Astrocyte (in vitro differentiated cells and primary cell): ENCODE measurements around the gene GET4. TPM values are rescaled to one million over a fixed set of nuclear protein-coding genes. Genes with fewer than 3 reads are reported as not detected.

Experiments
- DNase-seq: peaks from one replicate; pipeline ENCODE4 v3.0.0-alpha.2; 2010; ENCODE audit warnings: low read depth
- FAIRE-seq: peaks from 2 replicates; lab custom pipeline; 2011; peaks lifted over from hg19 to GRCh38; lab: Jason Lieb, UNC
- H2AFZ ChIP-seq: 2 replicates; pipeline ENCODE4 v1.6.0; 2012; ENCODE audit warnings: low read depth, low read length, inconsistent platforms
- H3K27ac ChIP-seq: 2 replicates; pipeline ENCODE4 v1.5.1; 2011; ENCODE audit warnings: low read depth, low read length, inconsistent platforms
- H3K27me3 ChIP-seq: 2 replicates; pipeline ENCODE4 v1.6.0; 2011; ENCODE audit warnings: low read length, inconsistent platforms; ENCODE audit not compliant: insufficient read depth
- H3K36me3 ChIP-seq: 2 replicates; pipeline ENCODE4 v1.5.1; 2011; ENCODE audit warnings: low read length, inconsistent platforms; ENCODE audit not compliant: insufficient read depth
- H3K4me1 ChIP-seq: 2 replicates; pipeline ENCODE4 v1.5.1; 2011; ENCODE audit warnings: low read length, inconsistent platforms; ENCODE audit not compliant: insufficient read depth
- H3K4me2 ChIP-seq: 2 replicates; pipeline ENCODE4 v1.6.0; 2012; ENCODE audit warnings: low read length, inconsistent platforms
- H3K4me3 ChIP-seq: 2 replicates; pipeline ENCODE4 v1.5.1; 2011; ENCODE audit warnings: low read depth, mild to moderate bottlenecking, low read length, inconsistent platforms; ENCODE audit not compliant: insufficient read depth
- H3K79me2 ChIP-seq: 2 replicates; pipeline ENCODE4 v1.6.0; 2012; ENCODE audit warnings: mild to moderate bottlenecking, low read length, inconsistent platforms; ENCODE audit not compliant: insufficient read depth
- H3K9ac ChIP-seq: 2 replicates; pipeline ENCODE4 v1.6.0; 2012; ENCODE audit warnings: mild to moderate bottlenecking, low read length, inconsistent platforms
- H3K9me3 ChIP-seq: 2 replicates; pipeline ENCODE4 v1.5.1; 2012; ENCODE audit warnings: low read depth, mild to moderate bottlenecking, low read length, inconsistent platforms; ENCODE audit not compliant: insufficient read depth
- H4K20me1 ChIP-seq: 2 replicates; pipeline ENCODE4 v1.6.0; 2012; ENCODE audit warnings: low read length, inconsistent platforms; ENCODE audit not compliant: insufficient read depth
- H3K27ac Mint-ChIP-seq: one replicate; pipeline ENCODE4 v1.8.0; 2021; ENCODE audit warnings: mild to moderate bottlenecking, mixed read lengths; ENCODE audit not compliant: unreplicated experiment
- H3K27me3 Mint-ChIP-seq: one replicate; pipeline ENCODE4 v1.8.0; 2021; ENCODE audit warnings: low read depth, mixed read lengths; ENCODE audit not compliant: unreplicated experiment
- H3K36me3 Mint-ChIP-seq: one replicate; pipeline ENCODE4 v1.8.0; 2021; ENCODE audit warnings: low read depth, mixed read lengths; ENCODE audit not compliant: unreplicated experiment
- H3K4me1 Mint-ChIP-seq: one replicate; pipeline ENCODE4 v1.8.0; 2021; ENCODE audit warnings: low read depth, mixed read lengths; ENCODE audit not compliant: unreplicated experiment
- H3K4me3 Mint-ChIP-seq: one replicate; pipeline ENCODE4 v1.8.0; 2021; ENCODE audit warnings: mild to moderate bottlenecking, moderate library complexity, mixed read lengths; ENCODE audit not compliant: unreplicated experiment
- H3K9me3 Mint-ChIP-seq: one replicate; pipeline ENCODE4 v1.8.0; 2021; ENCODE audit warnings: mild to moderate bottlenecking, mixed read lengths; ENCODE audit not compliant: unreplicated experiment
- EZH2 ChIP-seq: IDR thresholded peaks from 2 replicates; pipeline ENCODE4 v1.6.1; 2012; ENCODE audit warnings: mild to moderate bottlenecking, low read length, inconsistent platforms; ENCODE audit not compliant: insufficient read depth
- total RNA-seq: library from RNA; stranded (reverse); gene quantifications from 2 replicates; pipeline ENCODE4 v1.2.1, GENCODE V29; 2021
- TF ChIP-seq, protein P1 (sequence below): IDR thresholded peaks from 2 replicates; pipeline ENCODE4 v1.5.1; 2011; ENCODE audit warnings: low read depth, mild to moderate bottlenecking, inconsistent platforms, low read length, moderate library complexity; ENCODE audit not compliant: insufficient read depth

The GET4 gene
- total RNA-seq, 1 donor from 2014 or later, result 43.0 TPM

DNA sequence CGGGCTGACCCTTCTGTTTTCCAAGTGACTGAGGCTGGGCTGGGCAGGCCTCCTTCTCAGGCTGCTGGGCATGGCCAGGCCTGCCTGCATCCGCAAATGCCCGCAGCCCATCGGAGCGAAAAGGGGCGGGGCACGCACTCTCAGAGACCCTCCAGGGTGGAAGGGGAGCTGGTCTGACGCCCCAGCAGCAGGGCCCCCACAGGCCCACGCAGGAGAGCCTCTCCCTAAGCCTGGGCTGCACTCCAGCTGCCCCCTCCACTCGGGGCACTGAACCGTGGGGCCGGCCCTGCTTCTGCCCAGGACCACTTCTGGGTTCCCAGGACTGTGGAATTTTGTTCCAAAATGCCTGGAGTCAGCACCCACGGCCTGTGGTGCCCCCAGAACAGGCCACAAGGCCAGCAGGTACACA is 68.8 kb downstream of the GET4 start:
- Histone ChIP-seq H3K27me3 (peaks cover 8% of the 10 kb centered on the region), H2AFZ (no peak overlapping the region), H3K27ac (no peak overlapping the region), H3K79me2 (no peaks in the 10 kb centered on the region), H3K4me1 (no peaks in the 10 kb centered on the region), H4K20me1 (no peaks in the 10 kb centered on the region), H3K4me3 (no peak overlapping the region), H3K9me3 (peaks cover 2% of the 10 kb centered on the region), H3K9ac (no peak overlapping the region), H3K4me2 (no peak overlapping the region), H3K36me3 (no peaks in the 10 kb centered on the region)
- no peak for FAIRE-seq
- no peak for TF ChIP-seq EZH2
- TF ChIP-seq, protein P1, sequence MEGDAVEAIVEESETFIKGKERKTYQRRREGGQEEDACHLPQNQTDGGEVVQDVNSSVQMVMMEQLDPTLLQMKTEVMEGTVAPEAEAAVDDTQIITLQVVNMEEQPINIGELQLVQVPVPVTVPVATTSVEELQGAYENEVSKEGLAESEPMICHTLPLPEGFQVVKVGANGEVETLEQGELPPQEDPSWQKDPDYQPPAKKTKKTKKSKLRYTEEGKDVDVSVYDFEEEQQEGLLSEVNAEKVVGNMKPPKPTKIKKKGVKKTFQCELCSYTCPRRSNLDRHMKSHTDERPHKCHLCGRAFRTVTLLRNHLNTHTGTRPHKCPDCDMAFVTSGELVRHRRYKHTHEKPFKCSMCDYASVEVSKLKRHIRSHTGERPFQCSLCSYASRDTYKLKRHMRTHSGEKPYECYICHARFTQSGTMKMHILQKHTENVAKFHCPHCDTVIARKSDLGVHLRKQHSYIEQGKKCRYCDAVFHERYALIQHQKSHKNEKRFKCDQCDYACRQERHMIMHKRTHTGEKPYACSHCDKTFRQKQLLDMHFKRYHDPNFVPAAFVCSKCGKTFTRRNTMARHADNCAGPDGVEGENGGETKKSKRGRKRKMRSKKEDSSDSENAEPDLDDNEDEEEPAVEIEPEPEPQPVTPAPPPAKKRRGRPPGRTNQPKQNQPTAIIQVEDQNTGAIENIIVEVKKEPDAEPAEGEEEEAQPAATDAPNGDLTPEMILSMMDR, result no peak
- H3K27ac Mint-ChIP-seq, result no peak overlapping the region
- H3K4me3 Mint-ChIP-seq, result no peak overlapping the region
- no peaks in the 10 kb centered on the region for H3K36me3 Mint-ChIP-seq
- peaks cover 24% of the 10 kb centered on the region for H3K27me3 Mint-ChIP-seq
- peaks cover 8% of the 10 kb centered on the region for H3K9me3 Mint-ChIP-seq
- no peak for DNase-seq
- no peaks in the 10 kb centered on the region for H3K4me1 Mint-ChIP-seq

DNA sequence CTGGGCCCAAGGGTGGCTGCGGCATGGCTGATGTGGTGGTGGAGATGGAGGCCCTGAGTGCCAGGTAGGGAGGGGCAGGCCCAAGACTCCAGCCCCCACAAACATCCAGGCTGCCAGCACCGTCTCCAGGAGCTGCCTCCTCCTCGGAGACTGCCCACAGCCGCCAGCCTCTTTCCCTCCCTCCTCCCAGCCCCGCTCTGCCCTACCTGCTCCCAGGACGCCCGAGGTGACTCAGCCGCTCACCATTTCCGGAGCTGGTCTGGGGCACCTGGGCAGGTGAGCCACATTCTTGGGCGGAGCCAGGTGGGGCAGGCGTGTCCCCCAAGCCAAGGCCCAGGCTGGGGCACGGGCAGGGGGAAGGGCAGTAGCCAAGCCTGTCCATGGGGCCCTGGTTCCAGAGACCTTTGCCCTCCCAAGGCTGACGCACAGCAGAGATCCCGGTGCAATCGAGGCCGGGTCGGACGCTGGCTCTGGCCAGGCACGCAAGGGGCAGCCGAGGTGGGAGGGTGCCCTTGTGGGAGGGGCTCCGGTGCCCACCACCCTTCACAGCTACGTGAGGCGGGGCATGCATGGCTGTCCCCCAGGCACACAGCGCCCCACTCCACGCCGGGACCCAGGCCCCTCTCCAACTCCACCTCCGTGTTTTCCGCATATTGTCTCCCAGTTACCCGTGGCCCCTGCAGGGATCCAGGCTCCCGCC is 69.4 kb downstream of the GET4 start:
- Histone ChIP-seq H3K79me2 (no peaks in the 10 kb centered on the region), H3K4me3 (no peak overlapping the region), H4K20me1 (no peaks in the 10 kb centered on the region), H3K4me1 (no peaks in the 10 kb centered on the region), H3K27ac (no peak overlapping the region), H3K27me3 (peaks cover 5% of the 10 kb centered on the region), H2AFZ (no peak overlapping the region), H3K36me3 (no peaks in the 10 kb centered on the region), H3K4me2 (no peak overlapping the region), H3K9ac (no peak overlapping the region), H3K9me3 (no peaks in the 10 kb centered on the region)
- Mint-ChIP-seq H3K36me3 (no peaks in the 10 kb centered on the region), H3K4me3 (no peak overlapping the region), H3K4me1 (no peaks in the 10 kb centered on the region), H3K27ac (no peak overlapping the region), H3K9me3 (peaks cover 4% of the 10 kb centered on the region), H3K27me3 (peaks cover 20% of the 10 kb centered on the region)
- no peak for DNase-seq
- no peak for FAIRE-seq
- TF ChIP-seq EZH2, result no peak
- TF ChIP-seq, protein P1, result no peak

Other genes with a start within 250 kb of the GET4 start
- 24.5 and 25.9 TPM in 2 replicates for gene DNAAF5, start 149.9 kb upstream of the GET4 start, total RNA-seq
- gene PRKAR1B, start 149.3 kb upstream of the GET4 start, total RNA-seq, result 14.7 and 14.8 TPM in 2 replicates
- 109 and 121 TPM in 2 replicates for gene SUN1, start 44.1 kb upstream of the GET4 start, total RNA-seq
- gene ADAP1, start 78.1 kb downstream of the GET4 start, total RNA-seq, result 4.7 and 4.8 TPM in 2 replicates
- gene COX19, start 99.0 kb downstream of the GET4 start, total RNA-seq, result 13.4 and 13.8 TPM in 2 replicates
- gene CYP2W1, start 106.6 kb downstream of the GET4 start, total RNA-seq, result not detected in 2 replicates
- 1.7 and 3.4 TPM in 2 replicates for gene GPR146, start 168.0 kb downstream of the GET4 start, total RNA-seq
- 13.7 and 17.4 TPM in 2 replicates for gene GPER1, start 211.6 kb downstream of the GET4 start, total RNA-seq